ENCODE results near the gene NACC1. TPM values are rescaled to one million over a fixed set of nuclear protein-coding genes. Genes with fewer than 3 reads are reported as not detected.

The NACC1 gene
- total RNA-seq, 2 experiments from 2014 or later: 74.5 to 82.2 TPM

DNA sequence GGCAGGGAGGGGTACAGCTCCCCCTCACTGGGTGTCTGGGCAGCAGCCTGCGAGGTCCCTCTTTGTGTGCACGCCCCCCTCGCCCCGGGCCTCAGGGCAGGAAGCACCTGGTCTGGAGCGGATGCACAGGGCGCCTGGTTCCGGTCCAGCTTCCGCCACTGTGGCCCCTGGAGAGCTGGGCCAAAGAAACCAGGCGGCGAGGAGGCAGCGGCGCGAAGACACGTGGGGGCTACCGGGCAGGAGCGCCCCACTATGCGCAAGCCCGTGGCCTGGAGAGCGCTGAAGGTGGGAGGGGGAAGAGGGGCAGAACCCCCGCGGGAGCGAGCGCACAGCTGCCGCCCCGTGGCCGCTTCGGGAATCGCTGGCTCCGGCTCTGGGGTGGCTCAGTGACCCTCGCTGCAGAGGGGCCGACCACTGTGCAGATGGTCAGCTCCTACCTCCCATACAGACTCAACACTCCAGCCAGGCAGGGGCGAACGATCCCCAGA is 13.7 kb upstream of the NACC1 start:
- CTCF ChIA-PET: interaction anchor here (0.7 to 3.1 kb wide), 17 partner anchors 8 to 219 kb away, joined by 3 to 16 read pairs (median 5); partner anchors contain the start of genes IER2, NACC1 and STX10
- peak overlapping the region; percentile 90 for H3K4me3 Mint-ChIP-seq
- H3K9me3 Mint-ChIP-seq: peaks cover 4% of the 10 kb centered on the region
- H3K27ac Mint-ChIP-seq: peak overlapping the region; percentile 89
- peaks cover 45% of the 10 kb centered on the region for H3K4me1 Mint-ChIP-seq
- peak; percentile 70 for DNase-seq
- POLR2A ChIA-PET: interaction anchor here (1.2 to 3.9 kb wide), 8 partner anchors 9 to 311 kb away, joined by 4 to 46 read pairs (median 8); partner anchors contain the start of genes IER2, NACC1, STX10 and TRMT1
- H3K27me3 Mint-ChIP-seq: no peaks in the 10 kb centered on the region
- peaks cover 13% of the 10 kb centered on the region for H3K36me3 Mint-ChIP-seq (ENCODE audit: low read depth)

GRCh38 chr19:13104848-13105711 is 13.0 kb upstream of the NACC1 start:
- DNase-seq: peak; percentile 57
- ChIA-PET CTCF (interaction anchor here (0.8 to 3.1 kb wide), 15 partner anchors 9 to 140 kb away, joined by 3 to 16 read pairs (median 5); partner anchors contain the start of genes IER2, NACC1 and STX10), POLR2A (interaction anchor here (0.8 to 3.9 kb wide), 9 partner anchors 8 to 312 kb away, joined by 3 to 46 read pairs (median 6); partner anchors contain the start of genes IER2, NACC1, STX10 and TRMT1)
- H3K27ac Mint-ChIP-seq: peak overlapping the region; percentile 89
- no peaks in the 10 kb centered on the region for H3K27me3 Mint-ChIP-seq
- H3K36me3 Mint-ChIP-seq (ENCODE audit: low read depth): peaks cover 9% of the 10 kb centered on the region
- peaks cover 3% of the 10 kb centered on the region for H3K9me3 Mint-ChIP-seq
- H3K4me3 Mint-ChIP-seq: peak overlapping the region; percentile 90
- peaks cover 38% of the 10 kb centered on the region for H3K4me1 Mint-ChIP-seq

DNA sequence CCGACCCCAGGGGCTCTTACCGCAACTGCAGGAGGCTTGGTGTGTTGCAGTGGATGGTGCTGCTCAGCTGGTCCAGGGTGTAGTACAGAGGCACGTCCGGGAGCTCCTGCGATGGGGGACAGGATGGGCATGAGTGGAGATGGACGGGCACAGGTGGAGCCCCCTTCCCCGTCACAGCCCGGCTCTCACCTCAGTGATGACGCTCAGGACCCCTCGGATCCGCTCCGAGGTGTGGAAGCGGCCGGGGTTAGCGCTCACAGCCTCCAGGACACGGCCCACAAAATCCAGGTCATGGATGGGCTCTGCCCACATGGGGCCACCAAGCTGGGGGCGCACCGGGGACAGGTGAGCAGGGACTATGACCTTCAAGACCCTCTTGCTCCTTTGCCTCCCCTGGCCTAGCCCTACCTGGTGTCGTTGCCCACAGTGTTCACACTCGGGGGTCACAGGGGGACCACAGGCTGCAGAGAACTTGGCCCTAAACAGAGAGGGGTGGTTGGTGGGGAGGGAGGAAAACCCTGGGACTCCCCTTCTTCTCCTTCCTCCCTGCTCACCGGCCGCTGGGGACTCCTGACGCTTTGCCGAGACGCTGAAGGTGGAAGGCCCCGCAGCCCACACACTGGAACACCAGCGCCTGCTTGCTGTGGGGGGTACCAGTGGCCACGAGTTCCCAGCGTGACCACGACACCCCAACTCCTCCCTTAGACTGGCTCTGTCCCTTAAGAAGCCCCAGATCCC is 8.5 kb upstream of the NACC1 start:
- no peak for DNase-seq
- Mint-ChIP-seq H3K27ac (no peak overlapping the region), H3K4me3 (no peak overlapping the region), H3K9me3 (no peaks in the 10 kb centered on the region), H3K27me3 (no peaks in the 10 kb centered on the region), H3K4me1 (peaks cover 10% of the 10 kb centered on the region), H3K36me3 (ENCODE audit: low read depth) (peaks cover 8% of the 10 kb centered on the region)
- ChIA-PET POLR2A (no interaction called here), CTCF (interaction anchor here (1.5 kb wide), 1 partner anchor 132 kb away, joined by 6 read pairs; no protein-coding TSS in a partner anchor)

- ChIA-PET POLR2A (no interaction called here), CTCF (no interaction called here)
- no peaks in the 10 kb centered on the region for H3K27me3 Mint-ChIP-seq
- H3K4me1 Mint-ChIP-seq: peaks cover 8% of the 10 kb centered on the region
- H3K27ac Mint-ChIP-seq: no peak overlapping the region
- DNase-seq: no peak
- H3K9me3 Mint-ChIP-seq: no peaks in the 10 kb centered on the region
- H3K36me3 Mint-ChIP-seq (ENCODE audit: low read depth): peaks cover 6% of the 10 kb centered on the region
- no peak overlapping the region for H3K4me3 Mint-ChIP-seq
Observed at GRCh38 chr19:13110099-13110610, 7.9 kb upstream of the NACC1 start.

GRCh38 chr19:13112555-13112954 is 5.5 kb upstream of the NACC1 start:
- ChIA-PET POLR2A (interaction anchor here (1.0 to 1.2 kb wide), 2 partner anchors 8 to 40 kb away, joined by 3 to 6 read pairs; no protein-coding TSS in a partner anchor), CTCF (no interaction called here)

DNA sequence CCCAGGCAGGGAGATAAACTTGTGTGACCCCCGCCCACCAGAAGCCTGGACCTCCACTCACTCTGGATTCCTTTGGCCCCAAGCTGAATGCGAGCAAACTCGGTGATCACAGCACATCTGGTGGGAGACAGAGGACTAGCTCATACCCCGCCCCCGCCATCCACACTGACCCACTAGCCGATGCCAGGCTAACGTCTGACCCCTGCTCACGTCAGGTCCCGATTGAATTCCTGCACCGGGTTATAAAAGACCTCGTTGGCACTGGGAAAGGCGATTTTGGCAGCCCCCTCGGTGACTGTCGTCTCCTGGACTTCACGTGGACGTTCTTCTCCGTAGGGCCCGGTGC is 2.2 kb upstream of the NACC1 start:
- H3K9me3 Mint-ChIP-seq: no peaks in the 10 kb centered on the region
- POLR2A ChIA-PET: interaction anchor here (0.6 to 6.6 kb wide), 7 partner anchors 10 to 182 kb away, joined by 3 to 79 read pairs (median 12); partner anchors contain the start of genes FARSA, IER2 and STX10
- no peaks in the 10 kb centered on the region for H3K27me3 Mint-ChIP-seq
- CTCF ChIA-PET: interaction anchor here (1.2 kb wide), 1 partner anchor 11 kb away, joined by 4 read pairs; no protein-coding TSS in a partner anchor
- H3K36me3 Mint-ChIP-seq (ENCODE audit: low read depth): peaks cover 6% of the 10 kb centered on the region
- no peak for DNase-seq
- H3K4me1 Mint-ChIP-seq: peaks cover 33% of the 10 kb centered on the region
- peak overlapping the region; percentile 96 for H3K4me3 Mint-ChIP-seq
- H3K27ac Mint-ChIP-seq: peak overlapping the region; percentile 94

More at GRCh38 chr19:13112555-13112954, 5.5 kb upstream of the NACC1 start:
- Mint-ChIP-seq H3K27me3 (no peaks in the 10 kb centered on the region), H3K4me1 (peaks cover 16% of the 10 kb centered on the region), H3K27ac (no peak overlapping the region), H3K4me3 (no peak overlapping the region), H3K9me3 (no peaks in the 10 kb centered on the region), H3K36me3 (ENCODE audit: low read depth) (peaks cover 4% of the 10 kb centered on the region)
- DNase-seq: no peak

GRCh38 chr19:13116282-13117175 is 1.5 kb upstream of the NACC1 start, which contains the start of gene TRMT1:
Gene TRMT1 (minus strand): TSS chr19:13116740. CDS start chr19:13116399, 341 bp downstream.
- CTCF ChIA-PET: interaction anchor here (0.8 to 2.4 kb wide), 6 partner anchors 12 to 146 kb away, joined by 3 to 12 read pairs (median 6); no protein-coding TSS in a partner anchor
- POLR2A ChIA-PET: interaction anchor here (0.6 to 6.6 kb wide), 10 partner anchors 11 to 183 kb away, joined by 3 to 79 read pairs (median 15); partner anchors contain the start of gene FARSA
- no peaks in the 10 kb centered on the region for H3K27me3 Mint-ChIP-seq
- DNase-seq: peak; percentile 93
- H3K4me3 Mint-ChIP-seq: peak within 1 kb of the TSS; percentile 96
- H3K9me3 Mint-ChIP-seq: no peaks in the 10 kb centered on the region
- peaks cover 6% of the 10 kb centered on the region for H3K36me3 Mint-ChIP-seq (ENCODE audit: low read depth)
- H3K4me1 Mint-ChIP-seq: peaks cover 39% of the 10 kb centered on the region
- H3K27ac Mint-ChIP-seq: peak within 1 kb of the TSS; percentile 94

- H3K27ac Mint-ChIP-seq: peak overlapping the region; percentile 94
- H3K9me3 Mint-ChIP-seq: no peaks in the 10 kb centered on the region
- H3K36me3 Mint-ChIP-seq (ENCODE audit: low read depth): peaks cover 12% of the 10 kb centered on the region
- peaks cover 46% of the 10 kb centered on the region for H3K4me1 Mint-ChIP-seq
- ChIA-PET CTCF (interaction anchor here (0.6 to 2.4 kb wide), 10 partner anchors 13 to 794 kb away, joined by 3 to 12 read pairs (median 4); partner anchors contain the start of genes IER2 and STX10), POLR2A (interaction anchor here (0.8 to 6.6 kb wide), 15 partner anchors 11 to 179 kb away, joined by 3 to 79 read pairs (median 9); partner anchors contain the start of genes CALR, IER2 and STX10)
- peak overlapping the region; percentile 96 for H3K4me3 Mint-ChIP-seq
- DNase-seq: no peak
- no peaks in the 10 kb centered on the region for H3K27me3 Mint-ChIP-seq
Observed at GRCh38 chr19:13117176-13117771, 790 bp upstream of the NACC1 start.

- Mint-ChIP-seq H3K27me3 (no peaks in the 10 kb centered on the region), H3K27ac (peak overlapping the region; percentile 74), H3K4me3 (peak overlapping the region; percentile 80), H3K9me3 (no peaks in the 10 kb centered on the region), H3K36me3 (ENCODE audit: low read depth) (peaks cover 9% of the 10 kb centered on the region), H3K4me1 (peaks cover 58% of the 10 kb centered on the region)
- peak; percentile 54 for DNase-seq
- POLR2A ChIA-PET: interaction anchor here (0.5 to 6.6 kb wide), 14 partner anchors 9 to 1252 kb away, joined by 3 to 79 read pairs (median 14); partner anchors contain the start of genes CALR, IER2 and STX10
- CTCF ChIA-PET: interaction anchor here (0.9 to 2.4 kb wide), 9 partner anchors 12 to 153 kb away, joined by 3 to 12 read pairs (median 5); partner anchors contain the start of genes IER2 and STX10
Observed at GRCh38 chr19:13118424-13119193, 545 bp downstream of the NACC1 start.

DNA sequence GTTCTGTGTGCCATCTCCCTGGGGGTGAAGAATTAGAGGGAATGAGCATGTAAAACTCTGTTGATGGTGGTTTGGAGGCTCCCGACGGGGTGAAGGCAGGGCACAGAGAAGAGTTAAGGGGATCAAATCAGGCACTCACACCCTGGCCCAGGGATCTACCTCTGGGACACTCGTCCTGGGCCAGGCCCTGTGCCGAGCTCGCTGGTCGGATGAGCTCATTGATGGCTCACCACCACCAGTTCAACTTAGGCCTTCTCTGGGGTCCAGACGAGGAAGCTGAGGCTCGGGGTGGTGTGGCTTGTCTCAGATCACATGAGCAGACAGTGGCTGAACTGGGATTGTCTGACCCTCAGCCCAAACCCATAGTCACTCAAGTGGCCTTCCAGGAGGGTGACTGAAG is 1.6 kb downstream of the NACC1 start:
- CTCF ChIA-PET: interaction anchor here (1.0 to 1.5 kb wide), 3 partner anchors 11 to 154 kb away, joined by 5 to 9 read pairs (median 5); no protein-coding TSS in a partner anchor
- peak overlapping the region; percentile 74 for H3K27ac Mint-ChIP-seq
- POLR2A ChIA-PET: interaction anchor here (0.7 to 6.6 kb wide), 7 partner anchors 8 to 48 kb away, joined by 3 to 79 read pairs (median 30); partner anchors contain the start of genes IER2 and STX10
- H3K4me1 Mint-ChIP-seq: peaks cover 61% of the 10 kb centered on the region
- DNase-seq: no peak
- H3K36me3 Mint-ChIP-seq (ENCODE audit: low read depth): peaks cover 9% of the 10 kb centered on the region
- no peaks in the 10 kb centered on the region for H3K27me3 Mint-ChIP-seq
- H3K4me3 Mint-ChIP-seq: peak overlapping the region; percentile 80
- no peaks in the 10 kb centered on the region for H3K9me3 Mint-ChIP-seq

All from activated CD4-positive, alpha-beta memory T cell treated with anti-CD3 and anti-CD28 coated beads, Interleukin-2, amount 10 ng/mL, durations not matched to agents 7 days and 5 days (primary cell).